Measurements from ENCODE around the gene NAA20.

DNA sequence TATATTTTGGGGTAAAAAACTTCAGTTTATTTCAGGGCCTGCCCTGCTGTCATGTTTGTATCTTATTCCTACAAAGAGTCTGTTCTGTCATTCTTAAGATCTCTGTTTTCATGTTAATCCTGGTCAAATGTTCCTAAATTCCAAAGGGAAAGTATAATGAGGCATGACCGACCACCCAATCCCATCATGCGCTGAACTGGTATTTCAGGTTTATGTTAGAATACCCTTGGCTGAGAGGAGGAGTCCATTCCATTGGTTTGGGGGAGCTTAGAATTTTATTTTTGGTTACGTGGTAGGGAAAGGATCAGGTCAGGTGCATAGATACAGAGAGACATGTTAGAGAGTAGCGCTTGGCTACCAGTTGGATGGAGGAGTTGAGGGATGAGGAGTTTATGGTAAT, 60.9 kb downstream of the NAA20 start:
- no peak for TF ChIP-seq POLR2A (IDR thresholded peaks at IDR 0.05)
- no peak for TF ChIP-seq CTCF (IDR thresholded peaks at IDR 0.05)

All from Peyer's patch (tissue), 4 donors.